H9 (cell line): Measurements from ENCODE around the gene WASF3. TPM values are rescaled to one million over a fixed set of nuclear protein-coding genes. Genes with fewer than 3 reads are reported as not detected.

Experiments used
- DNase-seq: peaks from one replicate; pipeline ENCODE4 v3.0.0-alpha.2; 2017
- H2AFZ ChIP-seq: one replicate; pipeline ENCODE4 v1.6.1; 2013; ENCODE audit warnings: mild to moderate bottlenecking, low read length, control low read depth, moderate library complexity
- H2AK5ac ChIP-seq: 2 replicates; pipeline ENCODE4 v1.6.1; 2013; ENCODE audit warnings: low read length, control low read depth, mixed read lengths; ENCODE audit not compliant: insufficient read length
- H2BK120ac ChIP-seq: one replicate; pipeline ENCODE4 v1.6.1; 2013; ENCODE audit warnings: low read depth, mild to moderate bottlenecking, low read length, control low read depth, inconsistent platforms; ENCODE audit not compliant: poor library complexity, severe bottlenecking
- H2BK12ac ChIP-seq: 2 replicates; pipeline ENCODE4 v1.6.1; 2013; ENCODE audit warnings: low read length, control low read depth, mixed read lengths, low read depth; ENCODE audit not compliant: insufficient read length
- H2BK15ac ChIP-seq: 2 replicates; pipeline ENCODE4 v1.6.1; 2013; ENCODE audit warnings: low read depth, low read length, control low read depth
- H2BK20ac ChIP-seq: one replicate; pipeline ENCODE4 v1.6.1; 2013; ENCODE audit warnings: low read depth, mild to moderate bottlenecking, low read length, control low read depth, inconsistent platforms; ENCODE audit not compliant: poor library complexity, severe bottlenecking
- H2BK5ac ChIP-seq: 2 replicates; pipeline ENCODE4 v1.6.1; 2013; ENCODE audit warnings: low read length, control low read depth, mixed read lengths; ENCODE audit not compliant: insufficient read length
- H3K14ac ChIP-seq: 2 replicates; pipeline ENCODE4 v1.6.1; 2013; ENCODE audit warnings: low read length, control low read depth; ENCODE audit not compliant: insufficient read depth
- H3K18ac ChIP-seq: 2 replicates; pipeline ENCODE4 v1.6.1; 2013; ENCODE audit warnings: low read depth, mild to moderate bottlenecking, mixed read lengths, low read length, control low read depth; ENCODE audit not compliant: insufficient read length
- H3K23ac ChIP-seq: 2 replicates; pipeline ENCODE4 v1.6.1; 2013; ENCODE audit warnings: low read length, control low read depth, mixed read lengths, low read depth; ENCODE audit not compliant: insufficient read length
- H3K23me2 ChIP-seq: 2 replicates; pipeline ENCODE4 v1.6.1; 2013; ENCODE audit warnings: low read depth, mild to moderate bottlenecking, mixed read lengths, low read length, control low read depth; ENCODE audit not compliant: insufficient read length, poor library complexity, severe bottlenecking
- H3K27ac ChIP-seq: 2 replicates; pipeline ENCODE4 v1.5.1; 2013; ENCODE audit warnings: low read length, control low read depth, mixed read lengths, low read depth; ENCODE audit not compliant: insufficient read length
- H3K27me3 ChIP-seq: 2 replicates; pipeline ENCODE4 v1.6.1; 2013; ENCODE audit warnings: low read length, control low read depth, inconsistent platforms; ENCODE audit not compliant: insufficient read depth
- H3K4ac ChIP-seq: 2 replicates; pipeline ENCODE4 v1.6.1; 2013; ENCODE audit warnings: low read depth, mild to moderate bottlenecking, control low read depth, inconsistent platforms, low read length, moderate library complexity
- H3K4me1 ChIP-seq: 2 replicates; pipeline ENCODE4 v1.6.1; 2013; ENCODE audit warnings: low read length, control low read depth, inconsistent platforms; ENCODE audit not compliant: insufficient read depth
- H3K4me2 ChIP-seq: 2 replicates; pipeline ENCODE4 v1.6.1; 2013; ENCODE audit warnings: low read length, control low read depth, mixed read lengths; ENCODE audit not compliant: insufficient read length, insufficient read depth
- H3K56ac ChIP-seq: 2 replicates; pipeline ENCODE4 v1.6.1; 2013; ENCODE audit warnings: low read depth, mild to moderate bottlenecking, mixed read lengths, low read length, control low read depth; ENCODE audit not compliant: insufficient read length
- H3K79me1 ChIP-seq: 2 replicates; pipeline ENCODE4 v1.6.1; 2013; ENCODE audit warnings: low read depth, mild to moderate bottlenecking, moderate library complexity, low read length, control low read depth, inconsistent platforms; ENCODE audit not compliant: insufficient read depth, poor library complexity, severe bottlenecking
- H3K79me2 ChIP-seq: 2 replicates; pipeline ENCODE4 v1.6.1; 2013; ENCODE audit warnings: low read length, control low read depth, inconsistent platforms; ENCODE audit not compliant: insufficient read depth
- H3K9ac ChIP-seq: 2 replicates; pipeline ENCODE4 v1.6.1; 2013; ENCODE audit warnings: low read length, control low read depth, mixed read lengths; ENCODE audit not compliant: insufficient read length; ENCODE audit errors: extremely low read depth
- H3K9me3 ChIP-seq: one replicate; pipeline ENCODE4 v1.6.1; 2013; ENCODE audit warnings: low read depth, low read length, inconsistent platforms; ENCODE audit not compliant: control insufficient read depth
- H3T11ph ChIP-seq: one replicate; pipeline ENCODE4 v1.6.1; 2013; ENCODE audit warnings: mild to moderate bottlenecking, low read length, control low read depth, inconsistent platforms
- H4K20me1 ChIP-seq: one replicate; pipeline ENCODE4 v1.6.1; 2013; ENCODE audit not compliant: control insufficient read depth, insufficient read length, insufficient read depth
- H4K5ac ChIP-seq: 2 replicates; pipeline ENCODE4 v1.6.1; 2013; ENCODE audit warnings: low read depth, mild to moderate bottlenecking, mixed read lengths, low read length, control low read depth; ENCODE audit not compliant: insufficient read length
- H4K8ac ChIP-seq: replicated peaks from 2 replicates; pipeline ENCODE4 v1.6.1; 2013; ENCODE audit warnings: low read length, control low read depth, mixed read lengths, low read depth; ENCODE audit not compliant: insufficient read length
- H4K91ac ChIP-seq: 2 replicates; pipeline ENCODE4 v1.6.1; 2013; ENCODE audit warnings: low read depth, mild to moderate bottlenecking, moderate library complexity, mixed read lengths, low read length, control low read depth; ENCODE audit not compliant: insufficient read length
- H3K27ac Mint-ChIP-seq, 3 experiments: 2 replicates in 2 of 3; 3 replicates in 1 of 3; pipeline ENCODE4 v1.8.0; 2020 to 2021; ENCODE audit warnings: mixed read lengths in 3 of 3, mild to moderate bottlenecking in 1 of 3, moderate library complexity in 1 of 3
- H3K27me3 Mint-ChIP-seq: 2 replicates; pipeline ENCODE4 v1.8.0; 2021; ENCODE audit warnings: low read depth, mild to moderate bottlenecking, moderate library complexity, mixed read lengths
- H3K36me3 Mint-ChIP-seq, 3 experiments: 2 replicates in 2 of 3; 3 replicates in 1 of 3; pipeline ENCODE4 v1.8.0; 2020 to 2021; ENCODE audit warnings: low read depth in 3 of 3, mixed read lengths in 3 of 3; ENCODE audit not compliant: insufficient read depth in 1 of 3
- H3K4me1 Mint-ChIP-seq, 2 experiments: 2 replicates each; pipeline ENCODE4 v1.8.0; 2020; ENCODE audit warnings: mixed read lengths in 2 of 2
- H3K4me3 Mint-ChIP-seq, 2 experiments: 2 replicates in 1 of 2; 3 replicates in 1 of 2; pipeline ENCODE4 v1.8.0; 2020 to 2021; ENCODE audit warnings: mild to moderate bottlenecking in 2 of 2, mixed read lengths in 2 of 2, moderate library complexity in 1 of 2
- H3K9me3 Mint-ChIP-seq, 2 experiments: 2 replicates in 1 of 2; 3 replicates in 1 of 2; pipeline ENCODE4 v1.8.0; 2020; ENCODE audit warnings: mild to moderate bottlenecking in 2 of 2, mixed read lengths in 2 of 2, moderate library complexity in 1 of 2
- CTCF ChIP-seq: fragments of 200-600 bp; sonication (generic); conservative IDR thresholded peaks from 3 replicates; pipeline ENCODE4 v1.8.0; 2021; ENCODE audit warnings: antibody characterized with exemption, mild to moderate bottlenecking
- WGBS: extraction: QIAGEN DNeasy Blood & Tissue Kit; methylation state at CpG from one replicate; pipeline ENCODE4 v1.1.7; 2013; ENCODE audit warnings: missing lambda C conversion rate, low lambda C conversion rate, mixed read lengths; ENCODE audit not compliant: insufficient read length; ENCODE audit errors: extremely low coverage; 5-methylcytosine and 5-hydroxymethylcytosine counted together
- total RNA-seq: library from RNA; stranded (reverse); gene quantifications from 2 replicates; pipeline ENCODE4 v1.2.1, GENCODE V29; 2021

The WASF3 gene
- total RNA-seq, 1 experiment from 2014 or later = 22.2 TPM

DNA sequence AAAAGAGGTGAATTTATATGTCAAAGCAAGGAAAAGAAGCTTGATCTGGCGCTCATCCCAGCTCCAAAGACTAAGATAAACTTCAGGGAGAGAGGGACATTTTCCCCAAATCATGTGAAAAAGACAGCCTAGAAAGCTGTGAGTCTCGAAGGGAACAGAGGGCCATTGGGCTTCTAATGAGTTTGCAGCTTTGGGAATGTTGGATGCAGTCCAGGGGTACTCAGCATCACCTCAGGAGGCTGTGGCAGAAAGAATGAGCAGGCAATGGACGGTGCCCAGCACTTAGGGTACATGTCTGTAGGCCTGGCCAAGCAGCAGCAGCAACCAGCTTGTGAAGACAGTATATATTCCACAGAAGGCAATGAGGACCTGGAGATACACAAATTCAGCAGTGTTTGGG is 25.7 kb upstream of the WASF3 start:
- H2AFZ ChIP-seq = no peak overlapping the region
- no peak overlapping the region for H3K27ac Mint-ChIP-seq
- DNase-seq = no peak

More for the DNA sequence above, 25.7 kb upstream of the WASF3 start:
- TF ChIP-seq CTCF = no peak
- no peak overlapping the region for H2AK5ac ChIP-seq
- no peak overlapping the region for H2BK20ac ChIP-seq
- H3K27me3 ChIP-seq = no peaks in the 10 kb centered on the region
- H3K4me2 ChIP-seq = no peak overlapping the region
- no peak overlapping the region for H3K18ac ChIP-seq
- no peak overlapping the region for H4K5ac ChIP-seq
- H2BK12ac ChIP-seq = no peak overlapping the region
- no peak overlapping the region for H3K14ac ChIP-seq
- no peak overlapping the region for H3K4ac ChIP-seq
- Mint-ChIP-seq H3K4me1 (peaks cover 12 to 27% of the 10 kb centered on the region in 2 experiments), H3K27me3 (peaks cover 2% of the 10 kb centered on the region), H3K9me3 (no peaks in the 10 kb centered on the region; a peak in 2 of 5 replicates), H3K36me3 (no peaks in the 10 kb centered on the region), H3K4me3 (no peak overlapping the region)
- no peak overlapping the region for H4K91ac ChIP-seq
- H3K9ac ChIP-seq = no peak overlapping the region
- no peak overlapping the region for H3T11ph ChIP-seq
- H4K20me1 ChIP-seq = no peaks in the 10 kb centered on the region
- H2BK15ac ChIP-seq = no peak overlapping the region
- no peaks in the 10 kb centered on the region for H3K79me2 ChIP-seq
- no peak overlapping the region for H3K56ac ChIP-seq
- H3K23ac ChIP-seq = no peak overlapping the region
- H3K9me3 ChIP-seq = no peaks in the 10 kb centered on the region
- H3K27ac ChIP-seq = no peak overlapping the region
- H3K4me1 ChIP-seq = no peaks in the 10 kb centered on the region; the same call in 1 of the 2 replicates
- H2BK5ac ChIP-seq = no peak overlapping the region
- no peak overlapping the region for H4K8ac ChIP-seq
- no peak overlapping the region for H2BK120ac ChIP-seq
- no CpG with 5 or more reads among the region's 3 CpGs for WGBS
- H3K79me1 ChIP-seq = no peaks in the 10 kb centered on the region
- no peaks in the 10 kb centered on the region for H3K23me2 ChIP-seq
